ENCODE results near the gene HES1. TPM values are rescaled to one million over a fixed set of nuclear protein-coding genes. Genes with fewer than 3 reads are reported as not detected.
"Not testable (repeated sequence)": the region's sequence is repeated elsewhere in the genome, so short reads cannot be mapped to it uniquely, and the experiment has no call there.

Gene HES1
- total and polyA plus RNA-seq, 9 of the 15 experiments (the other 6 are each of a cell fraction or from before 2014, with no cell fraction given) = 3.4 to 37.0 (median 19.3) TPM

- no peak for TF ChIP-seq SFPQ (IDR thresholded peaks at IDR 0.05; ENCODE audit: low read depth, low read length)
- peak; percentile 76 for TF ChIP-seq FOSL1 (tag; conservative IDR thresholded peaks at IDR 0.05)
- TF ChIP-seq DPF2 (IDR thresholded peaks at IDR 0.05) = peak; percentile 51; the same call in 1 of the 2 replicates
- peak; percentile 76; the same call in 1 of the 2 replicates for TF ChIP-seq NCOR1 (IDR thresholded peaks at IDR 0.05)
These were observed 14.4 kb downstream of the HES1 start (continued) for GRCh38 chr3:194150252-194150934.

- H3K4me1 ChIP-seq (replicated peaks in 1 of 2; ENCODE audit: control insufficient read depth in 2 of 2, insufficient read depth in 2 of 2, low read length in 2 of 2); H3K4me3 ChIP-seq; H4K20me1 ChIP-seq (replicated peaks; ENCODE audit: control insufficient read depth, insufficient read depth, low read length); CTCF ChIA-PET (ENCODE audit: low intra/inter-chr PET ratio); intact Hi-C loops (cut with micrococcal nuclease); H3K9me3 ChIP-seq (replicated peaks; ENCODE audit: control insufficient read depth, insufficient read depth, low read depth, low read length); H3K27me3 ChIP-seq (ENCODE audit: control insufficient read depth in 2 of 2, insufficient read depth in 2 of 2, low read length in 2 of 2); H3K36me3 ChIP-seq (ENCODE audit: control insufficient read depth, insufficient read depth, low read length); ATAC-seq; DNase-seq (ENCODE audit: extremely low read depth in 1 of 4, low spot score in 3 of 4); H3K4me2 ChIP-seq (ENCODE audit: insufficient read depth, low read length); H3K79me2 ChIP-seq (ENCODE audit: control insufficient read depth, insufficient read depth, low read length); FAIRE-seq; H3K9ac ChIP-seq (ENCODE audit: insufficient read depth in 1 of 2, low read depth in 2 of 2, low read length in 2 of 2); H3K9me1 ChIP-seq (ENCODE audit: control insufficient read depth, insufficient read depth, low read length); H2AFZ ChIP-seq (ENCODE audit: low read depth, low read length); in situ Hi-C loops (cut with MboI); H3K27ac ChIP-seq (ENCODE audit: extremely low read depth, low read depth, low read length); BruUV-seq (replicated peaks): not testable (repeated sequence)
- no CpG with 5 or more reads among the region's 2 CpGs for WGBS (ENCODE audit: insufficient coverage, low coverage, missing lambda C conversion rate)
- POLR2A ChIA-PET = interaction anchor here (1.0 kb wide), 1 partner anchor 10 kb away, joined by 6 read pairs; no protein-coding TSS in a partner anchor
These were observed 15.0 kb downstream of the HES1 start for GRCh38 chr3:194150935-194151302.
